Adrenal gland (tissue), 12 donors: Measurements from ENCODE around the gene TSPEAR. TPM values are rescaled to one million over a fixed set of nuclear protein-coding genes. Genes with fewer than 3 reads are reported as not detected.

ENCODE experiments used
- DNase-seq, 7 donors: peaks; one replicate each; pipeline ENCODE4 v3.0.0-alpha.2; 2019 to 2020
- H3K27ac ChIP-seq, 5 donors: fragments of 200-600 bp; sonication (generic) in 4 of 5; 1 replicate in 3 of 5; 2 replicates in 2 of 5; pipeline versions ENCODE4 v1.5.1 to v1.8.0; 2016 to 2020; ENCODE audit warnings: mild to moderate bottlenecking in 1 of 5
- H3K27me3 ChIP-seq: fragments of 200-600 bp; 2 replicates; pipeline ENCODE4 v1.8.0; 2021
- H3K36me3 ChIP-seq, 2 donors: fragments of 200-600 bp; replicated peaks in 1 of 2; 1 replicate in 1 of 2; 2 replicates in 1 of 2; pipeline versions ENCODE4 v1.5.1 to v1.8.0; 2018 to 2022
- H3K4me1 ChIP-seq, 2 donors: fragments of 200-600 bp; replicated peaks in 1 of 2; 1 replicate in 1 of 2; 2 replicates in 1 of 2; pipeline versions ENCODE4 v1.5.1 to v1.8.0; 2018 to 2021
- H3K4me3 ChIP-seq, 4 donors: fragments of 200-600 bp; sonication (generic) in 3 of 4; one replicate each; pipeline ENCODE4 v1.5.1; 2016 to 2018
- H3K9me3 ChIP-seq, 3 donors: fragments of 200-600 bp; sonication (generic) in 1 of 3; replicated peaks in 1 of 3; 1 replicate in 2 of 3; 2 replicates in 1 of 3; pipeline versions ENCODE4 v1.5.1 to v1.8.0; 2016 to 2021
- CTCF ChIP-seq, 6 experiments: fragments of 450-650 bp in 4 of 6; fragments of 200-600 bp in 2 of 6; sonication (generic) in 1 of 6; IDR thresholded peaks; 1 replicate in 5 of 6; 2 replicates in 1 of 6; pipeline versions ENCODE4 v1.5.1 to v1.8.0; 2016 to 2021; ENCODE audit warnings: antibody characterized with exemption in 6 of 6, mild to moderate bottlenecking in 2 of 6, moderate library complexity in 1 of 6
- POLR2A ChIP-seq, 2 donors: fragments of 450-650 bp; IDR thresholded peaks; one replicate each; pipeline ENCODE4 v1.6.1; 2017; ENCODE audit warnings: antibody characterized with exemption in 2 of 2, mild to moderate bottlenecking in 2 of 2, moderate library complexity in 1 of 2
- WGBS, 4 donors: extraction: QIAGEN DNeasy Blood & Tissue Kit in 2 of 4; methylation state at CpG; one replicate each; pipeline versions ENCODE4 v1.1.5 to v1.1.7; 2013 to 2017; 5-methylcytosine and 5-hydroxymethylcytosine counted together
- intact Hi-C, 2 donors: fragments of 100-400 bp; cut with DNase I; formaldehyde crosslinking; loops; one replicate each; pipeline versions ENCODE4 v1.14.1 to v1.15.0; 2022 to 2023
- polyA plus RNA-seq, 3 donors: library from polyadenylated mRNA; stranded (reverse); fragments of 200-250 nt in 2 of 3; fragments of 350-450 nt in 1 of 3; fragmentation: Illumina TruSeq in 1 of 3; extraction: RNeasy Lipid Tissue Mini Kit (QIAGEN cat#74804) in 1 of 3; gene quantifications; one replicate each; pipeline ENCODE4 v1.2.3, GENCODE V29; 2013 to 2014
- total RNA-seq, 9 donors: library from RNA; depleted of rRNA in 4 of 9; stranded (reverse); fragments of >200 nt in 4 of 9; fragments of 120-200 nt in 1 of 9; fragmentation: NEBNext Ultra II Directional in 1 of 9; extraction: Animal tissue kit (Norgen Biotek cat#: 25700) in 1 of 9; gene quantifications; one replicate each; pipeline versions ENCODE4 v1.1.0 to v1.2.4, GENCODE V29; 2013 to 2023
- donor health status: healthy with polysubstance abuse.
- donor health status: Bipolar disorder and iron deficiency.
- donor health status: DM: yes; HTN: yes; CAD: no.
- donor health status: DM: no; HTN: no; CAD: no.
- donor health status: DM: no; HTN: no; CAD: no.
- donor health status: DM: yes; HTN: yes; CAD: no.

The TSPEAR gene
- total and polyA plus RNA-seq, 12 donors, result not detected

DNA sequence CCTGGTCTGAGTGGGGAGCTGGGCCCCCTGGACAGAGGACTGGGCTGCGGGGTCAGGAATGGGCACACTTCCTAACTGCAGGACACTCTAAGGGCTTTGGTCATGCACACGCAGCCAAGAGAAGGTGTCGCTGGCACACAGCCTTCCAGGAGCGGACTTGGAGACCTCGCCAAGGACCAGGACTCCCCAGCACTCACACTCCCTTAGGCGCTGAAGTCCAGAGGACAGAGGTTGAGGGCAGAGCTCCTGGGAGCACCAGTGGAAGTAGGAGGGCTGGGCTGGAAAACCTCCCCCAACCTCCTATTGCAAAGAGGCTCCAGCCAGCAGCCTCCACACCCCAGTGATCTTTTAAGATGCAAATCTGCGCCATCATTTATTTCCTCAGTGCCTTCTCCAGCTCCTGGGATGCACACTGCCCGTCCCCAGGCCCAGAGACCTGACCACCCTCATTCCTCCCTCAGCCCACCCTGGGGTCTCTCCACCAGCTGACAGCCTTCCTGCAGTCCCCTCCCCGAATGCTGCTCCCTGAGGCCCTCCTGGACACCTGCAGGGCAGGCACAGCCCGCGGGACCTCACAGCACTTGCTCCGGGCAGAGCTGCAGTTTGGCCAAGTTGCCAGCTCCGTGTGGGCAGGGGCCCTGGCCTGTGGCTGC is 3.0 kb downstream of the TSPEAR start:
- peak in 2 of 7 donors; percentile 7 to 10 for DNase-seq
- TF ChIP-seq POLR2A (IDR thresholded peaks at IDR 0.05) (no peak), CTCF (IDR thresholded peaks at IDR 0.05) (no peak)
- H3K9me3 ChIP-seq, result no peaks in the 10 kb centered on the region
- intact Hi-C loops, result no loop called here
- 8 to 38% (median 11%) methylated on average over 4 to 13 of the region's 13 CpGs for WGBS, 4 donors
- no peaks in the 10 kb centered on the region for H3K4me1 ChIP-seq
- H3K27me3 ChIP-seq, result peaks cover 89% of the 10 kb centered on the region
- no peak overlapping the region for H3K4me3 ChIP-seq
- no peaks in the 10 kb centered on the region for H3K36me3 ChIP-seq
- H3K27ac ChIP-seq, result no peak overlapping the region

DNA sequence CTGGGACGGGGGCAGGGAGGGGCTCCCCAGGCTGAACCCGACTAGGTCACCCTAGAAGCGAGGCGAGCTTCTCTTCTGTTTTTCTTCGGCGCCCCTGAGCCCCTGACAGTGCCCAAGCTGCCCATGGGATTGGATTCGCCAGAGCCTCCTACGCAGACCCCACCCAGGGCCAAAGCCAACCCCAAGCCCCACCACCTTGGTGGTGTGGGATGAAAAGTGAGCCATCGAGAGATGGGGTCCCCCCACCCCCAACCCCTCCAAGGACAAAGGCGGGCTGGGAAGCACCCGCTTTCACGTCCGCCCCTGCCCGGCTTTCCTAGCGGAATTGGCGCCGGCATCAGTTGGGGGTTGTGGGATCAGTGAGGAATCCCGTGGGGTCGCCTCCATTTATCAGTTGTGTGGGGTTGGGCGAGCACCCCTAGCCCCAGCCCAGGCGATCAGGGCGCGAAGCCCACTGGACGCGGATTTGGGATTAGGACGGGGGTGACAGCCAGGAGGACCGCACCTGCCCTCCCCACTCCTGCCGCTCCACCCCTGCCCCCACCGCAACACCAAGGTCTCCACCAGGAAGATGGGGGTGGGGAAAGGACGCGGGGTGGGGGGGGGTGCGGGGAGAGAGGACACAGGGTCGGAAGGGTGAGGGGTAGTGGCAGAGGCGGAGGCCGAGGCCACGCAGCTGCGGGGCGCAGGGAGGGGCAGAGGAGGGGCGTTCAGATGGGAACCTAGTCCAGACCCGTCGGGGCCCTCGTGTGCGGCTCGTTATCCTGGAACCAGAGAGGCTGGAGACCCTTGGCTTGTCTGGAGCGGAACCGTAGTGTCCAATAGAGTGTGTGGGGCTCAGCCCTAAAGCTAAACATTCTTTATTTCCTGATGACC is 4.4 kb downstream of the TSPEAR start:
- WGBS, 4 donors, result 3 to 8% (median 3%) methylated on average over 14 to 46 of the region's 46 CpGs
- DNase-seq, result peak in 1 of 7 donors; percentile 2
- Histone ChIP-seq H3K27me3 (peaks cover 88% of the 10 kb centered on the region), H3K9me3 (no peaks in the 10 kb centered on the region), H3K36me3 (no peaks in the 10 kb centered on the region), H3K4me3 (no peak overlapping the region), H3K4me1 (no peaks in the 10 kb centered on the region), H3K27ac (no peak overlapping the region)
- no peak for TF ChIP-seq POLR2A (IDR thresholded peaks at IDR 0.05)
- no peak for TF ChIP-seq CTCF (IDR thresholded peaks at IDR 0.05)
- intact Hi-C loops, result no loop called here

DNA sequence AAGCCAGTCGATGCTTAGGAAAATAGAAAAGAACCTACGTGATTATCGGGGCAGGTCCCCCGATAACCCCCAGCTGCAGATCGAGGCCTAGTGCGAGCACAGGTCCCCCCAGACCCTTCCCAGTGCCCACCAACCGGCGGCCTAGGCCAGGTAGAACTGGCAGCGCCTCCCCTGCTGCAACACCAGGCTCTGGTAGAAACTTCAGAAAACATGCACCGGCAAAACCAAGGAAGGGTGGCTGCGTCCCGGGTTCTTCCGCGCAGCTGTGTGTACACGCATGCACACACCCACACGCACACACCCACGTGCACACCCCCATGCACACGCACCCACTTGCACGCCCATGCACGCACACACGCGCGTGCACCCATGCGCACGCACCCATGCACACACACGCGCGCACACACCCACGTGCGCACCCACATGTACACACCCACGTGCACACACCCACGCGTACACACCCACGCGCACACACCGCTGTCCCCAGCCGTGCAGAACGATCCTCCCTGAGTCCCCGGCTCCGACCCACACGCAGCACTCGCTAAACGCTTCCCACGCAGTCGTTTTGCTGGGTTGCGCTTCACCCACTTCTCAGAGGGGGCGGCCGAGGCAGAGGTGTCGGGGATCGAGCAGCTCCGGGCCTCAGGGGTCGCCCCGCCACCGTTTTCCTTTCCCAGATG is 5.2 kb downstream of the TSPEAR start:
- intact Hi-C loops, result no loop called here
- H3K4me3 ChIP-seq, result no peak overlapping the region
- H3K27me3 ChIP-seq, result peaks cover 88% of the 10 kb centered on the region
- DNase-seq, result no peak
- no peaks in the 10 kb centered on the region for H3K36me3 ChIP-seq
- H3K27ac ChIP-seq, result no peak overlapping the region
- no peaks in the 10 kb centered on the region for H3K4me1 ChIP-seq
- 4 to 13% (median 5%) methylated on average over 21 to 54 of the region's 54 CpGs for WGBS, 4 donors
- TF ChIP-seq CTCF (IDR thresholded peaks at IDR 0.05) (no peak), POLR2A (IDR thresholded peaks at IDR 0.05) (no peak)
- H3K9me3 ChIP-seq, result no peaks in the 10 kb centered on the region

DNA sequence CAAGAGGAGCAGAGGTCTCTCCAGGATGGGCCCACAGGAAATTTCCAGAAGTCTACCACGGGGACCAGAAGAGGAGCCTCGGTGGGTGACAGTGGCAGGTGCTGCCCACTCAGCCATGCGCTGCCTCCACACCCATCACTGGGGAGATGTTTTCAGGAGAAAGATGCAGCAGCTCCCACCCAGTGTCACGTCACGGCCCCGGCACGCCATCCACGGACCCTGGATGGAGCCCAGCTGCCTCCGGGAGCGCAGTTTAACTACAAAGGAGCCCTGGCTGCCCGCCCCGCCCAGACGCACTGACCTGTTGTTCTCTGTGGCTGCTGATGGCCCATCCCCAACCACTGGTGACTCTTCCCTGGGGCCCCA is 6.8 kb downstream of the TSPEAR start:
- Histone ChIP-seq H3K9me3 (no peaks in the 10 kb centered on the region), H3K4me3 (no peak overlapping the region), H3K27me3 (peaks cover 75% of the 10 kb centered on the region), H3K36me3 (no peaks in the 10 kb centered on the region), H3K4me1 (no peaks in the 10 kb centered on the region), H3K27ac (no peak overlapping the region)
- no peak for TF ChIP-seq POLR2A (IDR thresholded peaks at IDR 0.05)
- whole genome bisulfite sequencing, 4 donors, result 13 to 20% (median 18%) methylated on average over 3 to 13 of the region's 13 CpGs
- peak in 2 of 7 donors; percentile 0 to 2 for DNase-seq
- intact Hi-C loops, result no loop called here
